ENCODE data around the gene ZDHHC5. TPM values are rescaled to one million over a fixed set of nuclear protein-coding genes. Genes with fewer than 3 reads are reported as not detected.

ZDHHC5 gene
- total RNA-seq, 3 donors from 2014 or later: 75.5 to 83.0 (median 81.6) TPM

- TF ChIP-seq CTCF (IDR thresholded peaks at IDR 0.05): no peak
- H3K36me3 ChIP-seq (ENCODE audit: low read depth): no peaks in the 10 kb centered on the region
These were observed 45.7 kb upstream of the ZDHHC5 start for GRCh38 chr11:57622263-57622662.

GRCh38 chr11:57624864-57625263, 43.0 kb upstream of the ZDHHC5 start:
- ATAC-seq (no peak), DNase-seq (no peak)
- intact Hi-C loops (cut with DNase I, micrococcal nuclease): no loop called here
- Histone ChIP-seq H3K9me3 (peaks cover 1% of the 10 kb centered on the region), H3K36me3 (ENCODE audit: low read depth) (no peaks in the 10 kb centered on the region), H3K4me3 (no peak overlapping the region), H3K4me1 (ENCODE audit: low read depth) (no peaks in the 10 kb centered on the region)
- no peak for TF ChIP-seq CTCF (IDR thresholded peaks at IDR 0.05)

More at GRCh38 chr11:57622263-57622662, 45.7 kb upstream of the ZDHHC5 start:
- H3K4me1 ChIP-seq (ENCODE audit: low read depth): no peaks in the 10 kb centered on the region
- ATAC-seq (no peak), DNase-seq (no peak)
- no peak overlapping the region for H3K4me3 ChIP-seq
- intact Hi-C loops (cut with DNase I, micrococcal nuclease): no loop called here
- peaks cover 9% of the 10 kb centered on the region for H3K9me3 ChIP-seq

GRCh38 chr11:57626895-57627294, 41.0 kb upstream of the ZDHHC5 start:
- no peaks in the 10 kb centered on the region for H3K4me1 ChIP-seq (ENCODE audit: low read depth)
- no peak for ATAC-seq

GRCh38 chr11:57630171-57630570, 37.7 kb upstream of the ZDHHC5 start:
- no peak for ATAC-seq
- Histone ChIP-seq H3K9me3 (no peaks in the 10 kb centered on the region), H3K4me1 (ENCODE audit: low read depth) (no peaks in the 10 kb centered on the region), H3K4me3 (no peak overlapping the region), H3K36me3 (ENCODE audit: low read depth) (no peaks in the 10 kb centered on the region)
- no peak for DNase-seq
- intact Hi-C loops (cut with DNase I, micrococcal nuclease): no loop called here
- no peak for TF ChIP-seq CTCF (IDR thresholded peaks at IDR 0.05)

More at GRCh38 chr11:57626895-57627294, 41.0 kb upstream of the ZDHHC5 start:
- no peak for TF ChIP-seq CTCF (IDR thresholded peaks at IDR 0.05)
- no peaks in the 10 kb centered on the region for H3K36me3 ChIP-seq (ENCODE audit: low read depth)
- intact Hi-C loops (cut with DNase I, micrococcal nuclease): no loop called here
- H3K4me3 ChIP-seq: no peak overlapping the region
- H3K9me3 ChIP-seq: no peaks in the 10 kb centered on the region
- no peak for DNase-seq

GRCh38 chr11:57632116-57632515, 35.8 kb upstream of the ZDHHC5 start:
- ATAC-seq: no peak
- intact Hi-C loops (cut with DNase I, micrococcal nuclease): no loop called here

More at GRCh38 chr11:57632116-57632515, 35.8 kb upstream of the ZDHHC5 start:
- H3K4me3 ChIP-seq: no peak overlapping the region
- no peaks in the 10 kb centered on the region for H3K36me3 ChIP-seq (ENCODE audit: low read depth)
- no peak for TF ChIP-seq CTCF (IDR thresholded peaks at IDR 0.05)
- no peaks in the 10 kb centered on the region for H3K4me1 ChIP-seq (ENCODE audit: low read depth)
- no peaks in the 10 kb centered on the region for H3K9me3 ChIP-seq
- no peak for DNase-seq
